ENCODE results near the gene GOLGA2. TPM values are rescaled to one million over a fixed set of nuclear protein-coding genes. Genes with fewer than 3 reads are reported as not detected.

GOLGA2 gene
- total RNA-seq, 4 donors from 2014 or later = 71.1 to 130 (median 83.1) TPM

DNA sequence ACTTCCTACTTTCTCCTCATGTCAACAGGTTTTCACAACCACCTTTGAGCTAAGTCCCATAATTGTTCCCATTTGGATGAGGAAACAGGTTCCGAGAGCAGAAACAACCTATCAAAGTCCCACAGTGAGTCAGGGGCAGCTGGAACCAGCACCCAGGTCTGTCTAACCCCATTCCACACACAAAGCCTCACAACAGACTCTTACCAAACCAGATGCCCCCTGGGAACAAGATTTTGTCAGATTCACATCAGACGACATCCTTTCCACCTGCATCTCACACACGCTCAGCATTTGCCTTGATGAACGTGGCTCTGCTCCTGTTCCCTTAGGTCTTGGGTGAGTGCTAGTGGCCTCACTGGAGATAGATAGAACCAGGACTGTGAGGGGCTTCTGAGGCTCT lies 17.3 kb upstream of the GOLGA2 start:
- H3K9me3 ChIP-seq = no peaks in the 10 kb centered on the region
- H3K27ac ChIP-seq = no peak overlapping the region
- TF ChIP-seq, protein P1, sequence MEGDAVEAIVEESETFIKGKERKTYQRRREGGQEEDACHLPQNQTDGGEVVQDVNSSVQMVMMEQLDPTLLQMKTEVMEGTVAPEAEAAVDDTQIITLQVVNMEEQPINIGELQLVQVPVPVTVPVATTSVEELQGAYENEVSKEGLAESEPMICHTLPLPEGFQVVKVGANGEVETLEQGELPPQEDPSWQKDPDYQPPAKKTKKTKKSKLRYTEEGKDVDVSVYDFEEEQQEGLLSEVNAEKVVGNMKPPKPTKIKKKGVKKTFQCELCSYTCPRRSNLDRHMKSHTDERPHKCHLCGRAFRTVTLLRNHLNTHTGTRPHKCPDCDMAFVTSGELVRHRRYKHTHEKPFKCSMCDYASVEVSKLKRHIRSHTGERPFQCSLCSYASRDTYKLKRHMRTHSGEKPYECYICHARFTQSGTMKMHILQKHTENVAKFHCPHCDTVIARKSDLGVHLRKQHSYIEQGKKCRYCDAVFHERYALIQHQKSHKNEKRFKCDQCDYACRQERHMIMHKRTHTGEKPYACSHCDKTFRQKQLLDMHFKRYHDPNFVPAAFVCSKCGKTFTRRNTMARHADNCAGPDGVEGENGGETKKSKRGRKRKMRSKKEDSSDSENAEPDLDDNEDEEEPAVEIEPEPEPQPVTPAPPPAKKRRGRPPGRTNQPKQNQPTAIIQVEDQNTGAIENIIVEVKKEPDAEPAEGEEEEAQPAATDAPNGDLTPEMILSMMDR (IDR thresholded peaks at IDR 0.05) = no peak
- TF ChIP-seq EP300 (IDR thresholded peaks at IDR 0.05) = no peak
- no peak for TF ChIP-seq POLR2A (IDR thresholded peaks at IDR 0.05)
- TF ChIP-seq POLR2AphosphoS5 (IDR thresholded peaks at IDR 0.05) = no peak
- 92 to 95% methylated on average over 2 to 3 of the region's 4 CpGs for WGBS, 2 donors (ENCODE audit: low coverage in 1 of 2)
- H3K36me3 ChIP-seq = peaks cover 0 to 37% of the 10 kb centered on the region in 2 donors
- peaks cover 0 to 6% (median 0%) of the 10 kb centered on the region in 3 donors for H3K4me1 ChIP-seq
- H3K4me3 ChIP-seq = no peak overlapping the region
- H3K27me3 ChIP-seq = no peaks in the 10 kb centered on the region
- ATAC-seq = no peak

DNA sequence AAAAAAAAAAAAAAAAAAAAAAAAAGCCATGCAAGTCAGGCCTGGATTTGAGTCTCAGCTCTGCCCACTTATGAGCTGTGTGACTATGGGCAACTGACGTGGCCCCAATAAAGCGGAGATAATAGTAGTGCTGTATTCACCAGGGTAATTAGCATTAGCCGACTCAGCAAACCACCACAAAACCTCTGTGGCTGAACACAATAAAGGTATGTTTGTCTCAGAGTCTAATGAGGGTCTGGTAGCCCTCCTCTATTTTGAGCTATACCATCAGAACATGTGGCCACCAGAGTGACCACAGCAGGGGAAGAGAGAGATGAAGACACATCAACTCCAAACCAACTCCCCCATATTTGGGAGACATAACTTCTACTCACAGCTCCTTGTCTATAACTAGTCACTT lies 16.2 kb upstream of the GOLGA2 start:
- whole genome bisulfite sequencing, 2 donors (ENCODE audit: low coverage in 1 of 2) = 82 to 100% methylated on average over 2 to 3 of the region's 3 CpGs
- H3K4me3 ChIP-seq = no peak overlapping the region
- no peaks in the 10 kb centered on the region for H3K9me3 ChIP-seq
- TF ChIP-seq, protein P1 (IDR thresholded peaks at IDR 0.05) = no peak
- no peak for TF ChIP-seq POLR2AphosphoS5 (IDR thresholded peaks at IDR 0.05)
- no peak for TF ChIP-seq POLR2A (IDR thresholded peaks at IDR 0.05)
- no peak for TF ChIP-seq EP300 (IDR thresholded peaks at IDR 0.05)
- H3K27me3 ChIP-seq = no peaks in the 10 kb centered on the region
- no peak overlapping the region for H3K27ac ChIP-seq
- peaks cover 0 to 47% of the 10 kb centered on the region in 2 donors for H3K36me3 ChIP-seq
- no peak for ATAC-seq
- peaks cover 0 to 6% (median 0%) of the 10 kb centered on the region in 3 donors for H3K4me1 ChIP-seq

DNA sequence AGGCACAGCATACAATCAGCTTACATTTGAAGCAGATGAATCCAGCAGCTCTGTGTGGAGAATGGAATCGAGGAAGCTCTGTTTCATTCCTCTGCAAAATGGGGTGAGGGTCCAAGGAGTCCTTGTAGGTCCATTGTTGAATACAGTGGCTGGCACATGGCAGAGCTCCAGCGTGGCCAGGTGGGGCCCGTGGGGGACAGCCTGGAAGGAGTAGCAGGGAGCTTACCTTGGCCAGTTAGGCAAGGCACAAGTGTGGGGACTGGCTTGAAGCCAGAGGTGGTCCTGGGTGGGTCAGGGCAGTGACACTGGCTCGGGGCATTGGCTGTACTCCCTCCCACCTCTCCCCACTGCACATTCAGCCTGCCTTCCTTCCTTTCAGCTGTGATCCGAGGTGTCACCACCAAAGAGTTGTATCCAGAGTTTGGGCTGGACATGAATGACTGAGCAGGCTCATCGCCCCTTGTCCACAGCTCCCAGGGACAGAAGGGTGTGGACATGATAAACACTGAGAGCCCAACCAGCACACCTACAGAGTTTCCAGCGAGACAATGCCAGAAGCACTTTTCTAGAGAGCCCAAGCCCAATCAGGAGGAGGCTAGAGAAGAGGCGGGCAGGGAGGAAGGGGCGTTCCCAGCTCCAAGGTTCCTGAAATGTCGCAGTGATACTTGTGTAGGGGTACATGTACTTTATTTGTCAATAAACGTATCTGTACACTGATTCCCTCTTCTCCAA lies 12.6 kb upstream of the GOLGA2 start:
- H3K36me3 ChIP-seq = peaks cover 0 to 59% of the 10 kb centered on the region in 2 donors
- H3K4me1 ChIP-seq = peaks cover 0 to 8% (median 0%) of the 10 kb centered on the region in 3 donors

DNA sequence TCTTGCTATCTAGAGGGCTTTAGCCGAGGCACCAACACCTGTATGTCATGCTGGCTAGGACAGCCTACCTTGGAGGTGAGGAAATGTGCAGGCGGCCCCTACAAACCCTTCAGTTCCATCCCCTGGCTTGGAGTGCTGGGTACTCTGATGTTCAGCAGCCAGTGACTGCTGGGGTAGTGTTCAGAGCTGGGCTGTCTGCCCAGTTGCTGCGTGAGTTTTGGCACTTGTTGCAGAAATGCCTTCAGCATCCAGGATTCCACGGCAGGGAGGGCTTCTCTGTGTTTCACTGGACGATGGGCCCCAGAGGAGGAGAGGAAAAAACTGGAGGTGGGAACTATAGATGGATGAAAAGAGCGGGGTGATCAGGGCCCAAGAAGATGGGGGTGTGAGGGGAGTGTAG lies 10.6 kb upstream of the GOLGA2 start:
- H3K4me1 ChIP-seq = peaks cover 0 to 8% (median 0%) of the 10 kb centered on the region in 3 donors
- no peaks in the 10 kb centered on the region for H3K9me3 ChIP-seq
- H3K27me3 ChIP-seq = no peaks in the 10 kb centered on the region
- peaks cover 0 to 52% of the 10 kb centered on the region in 2 donors for H3K36me3 ChIP-seq
- H3K27ac ChIP-seq = no peak overlapping the region
- WGBS, 2 donors (ENCODE audit: low coverage in 1 of 2) = 45% methylated on average over 5 of the region's 6 CpGs; no CpG with 5 or more reads in 1 of the 2 donors
- no peak for TF ChIP-seq EP300 (IDR thresholded peaks at IDR 0.05)
- TF ChIP-seq, protein P1 (IDR thresholded peaks at IDR 0.05) = no peak
- H3K4me3 ChIP-seq = no peak overlapping the region
- ATAC-seq = peak; percentile 48

More for the DNA sequence above, 12.6 kb upstream of the GOLGA2 start:
- Histone ChIP-seq H3K9me3 (no peaks in the 10 kb centered on the region), H3K27ac (no peak overlapping the region), H3K4me3 (no peak overlapping the region), H3K27me3 (no peaks in the 10 kb centered on the region)
- WGBS, 2 donors (ENCODE audit: low coverage in 1 of 2) = 80 to 83% methylated on average over 3 to 5 of the region's 11 CpGs
- no peak for ATAC-seq
- TF ChIP-seq POLR2A (IDR thresholded peaks at IDR 0.05) = no peak
- TF ChIP-seq, protein P1 (IDR thresholded peaks at IDR 0.05) = no peak
- TF ChIP-seq POLR2AphosphoS5 (IDR thresholded peaks at IDR 0.05) = no peak
- TF ChIP-seq EP300 (IDR thresholded peaks at IDR 0.05) = no peak

Data from gastroesophageal sphincter (tissue), 4 donors.